Keratinocyte (primary cell): ENCODE data around the gene RET.

Source experiments
- EZH2 ChIP-seq: IDR thresholded peaks from one replicate; pipeline ENCODE4 v1.6.1; 2012; ENCODE audit warnings: inconsistent platforms, mild to moderate bottlenecking, low read length, moderate library complexity
- TF ChIP-seq, protein P1 (sequence below), 3 experiments: IDR thresholded peaks in 1 of 3; conservative IDR thresholded peaks in 1 of 3; optimal IDR thresholded peaks in 1 of 3; 2 replicates in 2 of 3; 3 replicates in 1 of 3; pipeline versions ENCODE3 to v1.5.1; 2011; ENCODE audit warnings: low read length in 3 of 3, mild to moderate bottlenecking in 3 of 3, moderate library complexity in 2 of 3, control low read depth in 1 of 3, inconsistent platforms in 1 of 3; ENCODE audit not compliant: insufficient read depth in 2 of 3; ENCODE audit errors: extremely low read depth in 1 of 3

DNA sequence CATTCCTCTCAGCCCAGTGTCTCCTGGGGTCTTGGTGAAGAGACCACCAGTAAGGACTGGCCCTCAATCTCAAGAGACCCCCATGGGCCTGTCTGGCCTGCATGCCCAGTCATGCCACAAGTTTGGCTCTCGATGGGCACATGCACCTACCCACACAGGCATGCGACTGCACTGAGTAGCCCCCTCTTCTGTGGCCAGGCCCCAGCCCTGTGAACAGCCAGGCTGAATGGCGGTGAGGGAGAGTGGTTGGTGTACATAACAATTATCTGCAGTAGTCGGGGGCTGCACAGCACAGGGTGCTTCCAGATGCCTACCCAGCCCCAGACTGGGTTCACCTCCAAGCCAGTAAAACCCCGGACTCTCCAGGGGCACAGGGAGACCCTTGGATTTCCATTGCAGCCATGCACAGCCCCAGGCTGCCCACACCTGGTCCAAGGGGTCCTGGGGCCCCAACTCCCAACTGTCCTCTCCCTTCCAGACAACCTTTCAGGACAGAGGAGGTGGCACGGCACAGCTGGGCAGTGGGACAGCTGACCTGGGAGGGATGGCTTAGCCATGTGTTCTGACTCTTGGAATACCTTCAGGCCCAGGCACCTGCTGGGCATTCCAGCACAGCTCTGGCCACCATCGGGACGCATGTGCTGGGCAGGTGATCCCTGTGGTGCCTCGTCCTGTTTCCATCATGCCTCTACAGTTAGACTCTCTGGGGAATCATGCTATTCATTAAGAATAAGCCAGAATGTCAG lies 40.3 kb downstream of the RET start:
- TF ChIP-seq, protein P1, sequence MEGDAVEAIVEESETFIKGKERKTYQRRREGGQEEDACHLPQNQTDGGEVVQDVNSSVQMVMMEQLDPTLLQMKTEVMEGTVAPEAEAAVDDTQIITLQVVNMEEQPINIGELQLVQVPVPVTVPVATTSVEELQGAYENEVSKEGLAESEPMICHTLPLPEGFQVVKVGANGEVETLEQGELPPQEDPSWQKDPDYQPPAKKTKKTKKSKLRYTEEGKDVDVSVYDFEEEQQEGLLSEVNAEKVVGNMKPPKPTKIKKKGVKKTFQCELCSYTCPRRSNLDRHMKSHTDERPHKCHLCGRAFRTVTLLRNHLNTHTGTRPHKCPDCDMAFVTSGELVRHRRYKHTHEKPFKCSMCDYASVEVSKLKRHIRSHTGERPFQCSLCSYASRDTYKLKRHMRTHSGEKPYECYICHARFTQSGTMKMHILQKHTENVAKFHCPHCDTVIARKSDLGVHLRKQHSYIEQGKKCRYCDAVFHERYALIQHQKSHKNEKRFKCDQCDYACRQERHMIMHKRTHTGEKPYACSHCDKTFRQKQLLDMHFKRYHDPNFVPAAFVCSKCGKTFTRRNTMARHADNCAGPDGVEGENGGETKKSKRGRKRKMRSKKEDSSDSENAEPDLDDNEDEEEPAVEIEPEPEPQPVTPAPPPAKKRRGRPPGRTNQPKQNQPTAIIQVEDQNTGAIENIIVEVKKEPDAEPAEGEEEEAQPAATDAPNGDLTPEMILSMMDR (optimal IDR thresholded peaks at IDR 0.05 in 1 of 3, IDR thresholded peaks at IDR 0.05 in 1 of 3, conservative IDR thresholded peaks at IDR 0.05 in 1 of 3; ENCODE audit: extremely low read depth in 1 of 3, insufficient read depth in 2 of 3, low read length in 3 of 3), result no peak
- TF ChIP-seq EZH2, result no peak
